Smooth muscle cell (in vitro differentiated cells): ENCODE measurements around the gene FEZ2. TPM values are rescaled to one million over a fixed set of nuclear protein-coding genes. Genes with fewer than 3 reads are reported as not detected.

Source experiments
- DNase-seq: peaks from one replicate; lab custom pipeline; 2025; ENCODE audit not compliant: unreplicated experiment; lab: John Stamatoyannopoulos, UW
- H2AFZ ChIP-seq: fragments of 200-600 bp; sonication (generic); 2 replicates; pipeline ENCODE4 v1.6.0; 2016; ENCODE audit warnings: antibody characterized with exemption, low read depth, mild to moderate bottlenecking
- H3F3A ChIP-seq: fragments of 200-600 bp; sonication (generic); 2 replicates; pipeline ENCODE4 v1.6.0; 2017; ENCODE audit warnings: antibody characterized with exemption, low read depth
- H3K27ac ChIP-seq: fragments of 200-600 bp; sonication (generic); 2 replicates; pipeline ENCODE4 v1.5.1; 2016; ENCODE audit warnings: low read depth, mild to moderate bottlenecking
- H3K27me3 ChIP-seq: fragments of 200-600 bp; sonication (generic); 2 replicates; pipeline ENCODE4 v1.6.1; 2016; ENCODE audit warnings: low read depth, mild to moderate bottlenecking
- H3K36me3 ChIP-seq: fragments of 200-600 bp; sonication (generic); 2 replicates; pipeline ENCODE4 v1.5.1; 2016; ENCODE audit warnings: low read depth
- H3K4me1 ChIP-seq: fragments of 200-600 bp; sonication (generic); 2 replicates; pipeline ENCODE4 v1.5.1; 2016; ENCODE audit warnings: low read depth
- H3K4me2 ChIP-seq: fragments of 200-600 bp; sonication (generic); 2 replicates; pipeline ENCODE4 v1.6.0; 2016; ENCODE audit warnings: mild to moderate bottlenecking
- H3K4me3 ChIP-seq: fragments of 200-600 bp; sonication (generic); 2 replicates; pipeline ENCODE4 v1.5.1; 2016; ENCODE audit warnings: mild to moderate bottlenecking
- H3K79me2 ChIP-seq: fragments of 200-600 bp; sonication (generic); 2 replicates; pipeline ENCODE4 v1.6.0; 2016; ENCODE audit warnings: low read depth, mild to moderate bottlenecking
- H3K9ac ChIP-seq: fragments of 200-600 bp; sonication (generic); 2 replicates; pipeline ENCODE4 v1.6.0; 2016; ENCODE audit warnings: low read depth
- H3K9me3 ChIP-seq: fragments of 200-600 bp; sonication (generic); replicated peaks from 2 replicates; pipeline ENCODE4 v1.5.1; 2016; ENCODE audit warnings: low read depth
- H4K20me1 ChIP-seq: fragments of 200-600 bp; sonication (generic); 2 replicates; pipeline ENCODE4 v1.6.0; 2016; ENCODE audit warnings: low read depth
- WGBS: methylation state at CpG from one replicate; pipeline ENCODE4 v1.1.7; 2016; ENCODE audit warnings: low lambda C conversion rate; 5-methylcytosine and 5-hydroxymethylcytosine counted together
- polyA plus RNA-seq: library from polyadenylated mRNA; unstranded; fragments of >200 nt; fragmentation: Nextera tagmentation; extraction: Ambion mirVana; gene quantifications from 2 replicates; pipeline ENCODE4 v1.2.1, GENCODE V29; 2016
- total RNA-seq: library from RNA; depleted of rRNA; stranded (reverse); fragments of >200 nt; gene quantifications from 2 replicates; pipeline ENCODE4 v1.2.3, GENCODE V29; 2014
- TF ChIP-seq, protein P1 (sequence below): fragments of 200-600 bp; sonication (generic); IDR thresholded peaks from 2 replicates; pipeline ENCODE4 v1.5.1; 2017; ENCODE audit warnings: borderline replicate concordance, mild to moderate bottlenecking, antibody characterized with exemption; ENCODE audit not compliant: insufficient read depth, poor library complexity, severe bottlenecking

The FEZ2 gene
- total and polyA plus RNA-seq, 2 experiments from 2014 or later = 17.7 to 69.0 TPM

GRCh38 chr2:36530178-36530982, 67.6 kb downstream of the FEZ2 start:
- TF ChIP-seq, protein P1, sequence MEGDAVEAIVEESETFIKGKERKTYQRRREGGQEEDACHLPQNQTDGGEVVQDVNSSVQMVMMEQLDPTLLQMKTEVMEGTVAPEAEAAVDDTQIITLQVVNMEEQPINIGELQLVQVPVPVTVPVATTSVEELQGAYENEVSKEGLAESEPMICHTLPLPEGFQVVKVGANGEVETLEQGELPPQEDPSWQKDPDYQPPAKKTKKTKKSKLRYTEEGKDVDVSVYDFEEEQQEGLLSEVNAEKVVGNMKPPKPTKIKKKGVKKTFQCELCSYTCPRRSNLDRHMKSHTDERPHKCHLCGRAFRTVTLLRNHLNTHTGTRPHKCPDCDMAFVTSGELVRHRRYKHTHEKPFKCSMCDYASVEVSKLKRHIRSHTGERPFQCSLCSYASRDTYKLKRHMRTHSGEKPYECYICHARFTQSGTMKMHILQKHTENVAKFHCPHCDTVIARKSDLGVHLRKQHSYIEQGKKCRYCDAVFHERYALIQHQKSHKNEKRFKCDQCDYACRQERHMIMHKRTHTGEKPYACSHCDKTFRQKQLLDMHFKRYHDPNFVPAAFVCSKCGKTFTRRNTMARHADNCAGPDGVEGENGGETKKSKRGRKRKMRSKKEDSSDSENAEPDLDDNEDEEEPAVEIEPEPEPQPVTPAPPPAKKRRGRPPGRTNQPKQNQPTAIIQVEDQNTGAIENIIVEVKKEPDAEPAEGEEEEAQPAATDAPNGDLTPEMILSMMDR = no peak
- no peak overlapping the region for H3K9ac ChIP-seq
- peaks cover 5% of the 10 kb centered on the region for H3F3A ChIP-seq
- H3K79me2 ChIP-seq = no peaks in the 10 kb centered on the region
- no peaks in the 10 kb centered on the region for H3K36me3 ChIP-seq
- peak overlapping the region; percentile 23 for H3K4me2 ChIP-seq
- no peaks in the 10 kb centered on the region for H3K27me3 ChIP-seq
- no peak overlapping the region for H2AFZ ChIP-seq
- peak overlapping the region; percentile 88 for H3K27ac ChIP-seq
- H3K4me3 ChIP-seq = no peak overlapping the region
- H3K9me3 ChIP-seq = no peaks in the 10 kb centered on the region
- no peaks in the 10 kb centered on the region for H4K20me1 ChIP-seq
- WGBS = 66% methylated on average over 9 of the region's 9 CpGs
- H3K4me1 ChIP-seq = peaks cover 4% of the 10 kb centered on the region
- no peak for DNase-seq

DNA sequence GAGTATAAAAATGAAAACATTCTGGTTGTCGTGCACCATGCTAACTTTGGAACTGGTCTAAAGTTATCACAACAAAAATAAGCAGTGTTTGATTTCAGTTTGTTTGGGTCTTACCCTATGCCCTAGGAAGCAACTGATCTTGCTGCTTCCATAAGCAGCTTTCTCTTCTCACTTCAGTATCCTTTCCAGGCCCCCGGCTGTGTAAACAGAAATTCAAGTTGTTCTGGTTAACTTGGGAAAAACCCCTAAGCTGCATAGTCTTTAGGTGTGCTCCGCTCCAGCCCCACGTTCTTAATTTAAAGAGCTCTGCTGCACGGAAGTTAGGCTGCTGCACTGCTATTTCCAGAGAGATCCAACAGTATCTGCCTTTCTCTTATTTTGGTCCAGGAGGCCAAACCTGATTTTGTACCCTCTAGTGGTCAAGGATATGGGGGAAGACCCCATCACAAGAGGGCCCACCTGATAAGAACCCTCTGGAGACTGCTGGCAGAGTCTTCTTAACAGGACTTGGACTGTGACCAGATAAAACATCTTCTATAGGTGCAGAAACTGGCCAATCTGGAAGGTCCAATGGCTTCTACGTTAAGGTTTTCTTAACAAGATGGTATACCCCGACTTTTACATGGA, 69.1 kb downstream of the FEZ2 start:
- no peak overlapping the region for H3K4me2 ChIP-seq
- peaks cover 4% of the 10 kb centered on the region for H3K4me1 ChIP-seq
- 79% methylated on average over 7 of the region's 7 CpGs for WGBS
- TF ChIP-seq, protein P1 = no peak
- no peak overlapping the region for H3K4me3 ChIP-seq
- H3K27me3 ChIP-seq = no peaks in the 10 kb centered on the region
- H3K27ac ChIP-seq = no peak overlapping the region
- no peak overlapping the region for H2AFZ ChIP-seq
- no peaks in the 10 kb centered on the region for H3K79me2 ChIP-seq
- no peaks in the 10 kb centered on the region for H3K9me3 ChIP-seq
- H4K20me1 ChIP-seq = no peaks in the 10 kb centered on the region
- H3K36me3 ChIP-seq = no peaks in the 10 kb centered on the region
- H3F3A ChIP-seq = peaks cover 5% of the 10 kb centered on the region
- no peak overlapping the region for H3K9ac ChIP-seq
- no peak for DNase-seq

GRCh38 chr2:36528274-36528673, 69.7 kb downstream of the FEZ2 start:
- Histone ChIP-seq H3K36me3 (no peaks in the 10 kb centered on the region), H3K79me2 (no peaks in the 10 kb centered on the region), H3F3A (peaks cover 5% of the 10 kb centered on the region), H3K4me2 (no peak overlapping the region), H3K4me3 (no peak overlapping the region), H3K27me3 (no peaks in the 10 kb centered on the region), H3K9me3 (no peaks in the 10 kb centered on the region), H4K20me1 (no peaks in the 10 kb centered on the region), H3K27ac (no peak overlapping the region), H3K9ac (no peak overlapping the region), H2AFZ (no peak overlapping the region), H3K4me1 (peaks cover 4% of the 10 kb centered on the region)
- 90% methylated on average over 4 of the region's 4 CpGs for WGBS
- no peak for DNase-seq
- TF ChIP-seq, protein P1 = no peak
